ENCODE data around the gene OSBPL7. TPM values are rescaled to one million over a fixed set of nuclear protein-coding genes. Genes with fewer than 3 reads are reported as not detected.

Gene OSBPL7
- polyA plus RNA-seq, 1 donor (not counting 4 experiments of a cell fraction or from before 2014, with no cell fraction given): 1.9 TPM

- Histone ChIP-seq H3K9me1 (ENCODE audit: control insufficient read depth, extremely low read depth, insufficient read depth, low read length) (no peaks in the 10 kb centered on the region), H3K4me3 (ENCODE audit: control insufficient read depth in 2 of 3, extremely low read depth in 1 of 3, insufficient read depth in 2 of 3, low read depth in 1 of 3, low read length in 3 of 3) (no peak overlapping the region), H3K9me3 (ENCODE audit: control insufficient read depth, low read depth, low read length) (no peaks in the 10 kb centered on the region), H3K4me1 (ENCODE audit: control insufficient read depth, extremely low read depth, insufficient read depth, low read length) (peaks cover 15% of the 10 kb centered on the region), H4K20me1 (ENCODE audit: control insufficient read depth, extremely low read depth, insufficient read depth, low read length) (no peaks in the 10 kb centered on the region), H3K27ac (ENCODE audit: control insufficient read depth, insufficient read depth, low read length) (no peak overlapping the region), H3K27me3 (ENCODE audit: control insufficient read depth, extremely low read depth, insufficient read depth, low read length) (no peaks in the 10 kb centered on the region), H3K36me3 (ENCODE audit: control insufficient read depth in 2 of 2, extremely low read depth in 1 of 2, insufficient read depth in 2 of 2, low read length in 2 of 2) (peaks cover 7 to 10% of the 10 kb centered on the region in 2 experiments), H3K9ac (ENCODE audit: control insufficient read depth, extremely low read depth, insufficient read depth, low read length) (no peak overlapping the region), H3K79me2 (ENCODE audit: control insufficient read depth, insufficient read depth, low read length) (no peaks in the 10 kb centered on the region), H2AFZ (ENCODE audit: control insufficient read depth, low read length) (no peak overlapping the region), H3K4me2 (ENCODE audit: control insufficient read depth, extremely low read depth, insufficient read depth, low read depth, low read length) (no peak overlapping the region)
- TF ChIP-seq CTCF (optimal IDR thresholded peaks at IDR 0.05 in 1 of 3, IDR thresholded peaks at IDR 0.05 in 1 of 3, conservative IDR thresholded peaks at IDR 0.05 in 1 of 3; ENCODE audit: extremely low read depth in 1 of 3, insufficient read depth in 2 of 3, low read length in 3 of 3) (no peak), EZH2 (IDR thresholded peaks at IDR 0.05; ENCODE audit: low read length) (no peak)
- dilution Hi-C loops (cut with MboI; ENCODE audit: extremely low pct_ligation_motif_present, low sequenced_read_pairs): no loop called here
- no peak for FAIRE-seq
- DNase-seq (ENCODE audit: low read depth, low spot score): no peak
Measured at GRCh38 chr17:47819475-47819874, 2.1 kb downstream of the OSBPL7 start.

- H3K9ac ChIP-seq (ENCODE audit: control insufficient read depth, extremely low read depth, insufficient read depth, low read length): no peak overlapping the region
- H3K36me3 ChIP-seq (ENCODE audit: control insufficient read depth in 2 of 2, extremely low read depth in 1 of 2, insufficient read depth in 2 of 2, low read length in 2 of 2): no peaks in the 10 kb centered on the region
- H3K4me1 ChIP-seq (ENCODE audit: control insufficient read depth, extremely low read depth, insufficient read depth, low read length): peaks cover 15% of the 10 kb centered on the region
- TF ChIP-seq CTCF (optimal IDR thresholded peaks at IDR 0.05 in 1 of 3, IDR thresholded peaks at IDR 0.05 in 1 of 3, conservative IDR thresholded peaks at IDR 0.05 in 1 of 3; ENCODE audit: extremely low read depth in 1 of 3, insufficient read depth in 2 of 3, low read length in 3 of 3): no peak
- TF ChIP-seq EZH2 (IDR thresholded peaks at IDR 0.05; ENCODE audit: low read length): no peak
- FAIRE-seq (no peak), DNase-seq (ENCODE audit: low read depth, low spot score) (no peak)
- H3K4me3 ChIP-seq (ENCODE audit: control insufficient read depth in 2 of 3, extremely low read depth in 1 of 3, insufficient read depth in 2 of 3, low read depth in 1 of 3, low read length in 3 of 3): no peak overlapping the region
- dilution Hi-C loops (cut with MboI; ENCODE audit: extremely low pct_ligation_motif_present, low sequenced_read_pairs): no loop called here
- no peak overlapping the region for H3K4me2 ChIP-seq (ENCODE audit: control insufficient read depth, extremely low read depth, insufficient read depth, low read depth, low read length)
- H4K20me1 ChIP-seq (ENCODE audit: control insufficient read depth, extremely low read depth, insufficient read depth, low read length): no peaks in the 10 kb centered on the region
- no peak overlapping the region for H2AFZ ChIP-seq (ENCODE audit: control insufficient read depth, low read length)
- H3K9me3 ChIP-seq (ENCODE audit: control insufficient read depth, low read depth, low read length): no peaks in the 10 kb centered on the region
- no peaks in the 10 kb centered on the region for H3K9me1 ChIP-seq (ENCODE audit: control insufficient read depth, extremely low read depth, insufficient read depth, low read length)
- no peak overlapping the region for H3K27ac ChIP-seq (ENCODE audit: control insufficient read depth, insufficient read depth, low read length)
- no peaks in the 10 kb centered on the region for H3K79me2 ChIP-seq (ENCODE audit: control insufficient read depth, insufficient read depth, low read length)
- H3K27me3 ChIP-seq (ENCODE audit: control insufficient read depth, extremely low read depth, insufficient read depth, low read length): no peaks in the 10 kb centered on the region
Measured at GRCh38 chr17:47818002-47818695, 3.4 kb downstream of the OSBPL7 start.

Data from keratinocyte (primary cell).